Stromal cell of bone marrow (primary cell): ENCODE measurements around the gene BCL2L15.
A peak's percentile ranks its signal among the peaks of the same experiment; 100 is the strongest.

Source experiments
- DNase-seq: peaks from one replicate; pipeline ENCODE4 v3.0.0-alpha.2; 2012; ENCODE audit warnings: low read depth

BCL2L15 gene

GRCh38 chr1:113887402-113888175, at the start of gene BCL2L15:
BCL2L15 (minus strand) TSS chr1:113887581; CDS start chr1:113887375, 206 bp downstream.
- no peak for DNase-seq

GRCh38 chr1:113937146-113937545, 49.8 kb upstream of the BCL2L15 start:
- DNase-seq = no peak

GRCh38 chr1:113935970-113936369, 48.6 kb upstream of the BCL2L15 start:
- no peak for DNase-seq

GRCh38 chr1:113935176-113935575, 47.8 kb upstream of the BCL2L15 start:
- DNase-seq = no peak

- no peak for DNase-seq
Observed at GRCh38 chr1:113934511-113935055, 47.2 kb upstream of the BCL2L15 start.

- no peak for DNase-seq
Observed at GRCh38 chr1:113934006-113934405, 46.6 kb upstream of the BCL2L15 start.

- DNase-seq = peak; percentile 33
Observed at GRCh38 chr1:113931451-113931851, 44.1 kb upstream of the BCL2L15 start.

- peak; percentile 72 for DNase-seq
Observed at GRCh38 chr1:113930499-113931161, 43.2 kb upstream of the BCL2L15 start.

GRCh38 chr1:113929750-113930498, 42.5 kb upstream of the BCL2L15 start:
- DNase-seq = no peak

GRCh38 chr1:113928941-113929749, 41.8 kb upstream of the BCL2L15 start, which contains the start of gene HIPK1:
HIPK1 (plus strand) TSS chr1:113929324.
- DNase-seq = peak; percentile 82

GRCh38 chr1:113928187-113928930, 41.0 kb upstream of the BCL2L15 start:
- no peak for DNase-seq

GRCh38 chr1:113924473-113924872, 37.1 kb upstream of the BCL2L15 start:
- DNase-seq = no peak

- no peak for DNase-seq
Observed at GRCh38 chr1:113922957-113923356, 35.6 kb upstream of the BCL2L15 start.

- DNase-seq = no peak
Observed at GRCh38 chr1:113918243-113918642, 30.9 kb upstream of the BCL2L15 start.

- DNase-seq = no peak
Observed at GRCh38 chr1:113917400-113918082, 30.2 kb upstream of the BCL2L15 start.

- DNase-seq = no peak
Observed at GRCh38 chr1:113916974-113917373, 29.6 kb upstream of the BCL2L15 start.

- DNase-seq = no peak
Observed at GRCh38 chr1:113913887-113914664, 26.7 kb upstream of the BCL2L15 start.

GRCh38 chr1:113913312-113913668, 25.9 kb upstream of the BCL2L15 start:
- no peak for DNase-seq

- no peak for DNase-seq
Observed at GRCh38 chr1:113912594-113913311, 25.4 kb upstream of the BCL2L15 start.
